DMS153 treated with DMSO at 0.1 percent for 48 hours (cell line): ENCODE measurements around the gene SURF1.
"Not testable (repeated sequence)": the region's sequence is repeated elsewhere in the genome, so short reads cannot be mapped to it uniquely, and the experiment has no call there.

ENCODE experiments used
- DNase-seq: peaks from one replicate; lab custom pipeline; 2025; ENCODE audit not compliant: unreplicated experiment; lab: John Stamatoyannopoulos, UW

The SURF1 gene

DNA sequence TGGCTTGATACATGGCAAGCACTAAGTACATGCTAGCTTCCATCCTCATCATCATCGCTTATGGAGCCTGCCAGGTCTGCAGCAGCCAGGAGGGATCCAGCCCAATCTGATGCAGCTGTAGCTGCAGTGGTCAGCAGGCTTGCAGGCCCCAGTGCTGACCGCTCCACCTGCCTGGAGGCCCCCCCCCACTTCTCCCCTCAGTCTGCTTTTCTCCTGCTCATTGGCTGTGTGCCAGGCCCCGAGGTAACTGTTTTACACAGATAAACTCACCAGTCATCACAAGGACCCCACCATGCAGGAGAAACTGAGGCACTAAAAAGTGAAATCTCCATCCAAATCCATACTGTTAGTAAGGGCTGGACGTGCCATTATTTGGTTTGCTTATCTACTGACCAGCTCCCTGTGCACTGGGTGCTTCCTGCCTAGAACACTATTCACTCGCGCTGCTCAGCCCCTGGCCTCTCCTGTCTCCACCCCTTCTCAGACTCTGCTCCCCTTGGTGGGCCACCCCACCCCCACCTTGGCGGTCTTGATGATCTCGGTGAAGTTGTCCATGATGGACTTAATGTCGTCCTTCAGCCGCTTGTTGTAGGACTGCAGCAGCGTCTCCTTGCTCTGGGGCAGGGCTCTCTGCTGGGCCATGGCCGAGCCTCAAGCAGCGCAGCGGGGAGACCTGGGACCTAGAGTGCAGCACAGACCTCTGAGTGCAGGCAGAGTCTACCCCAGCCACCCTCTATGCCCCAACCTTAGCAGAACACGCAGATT is 10.1 kb downstream of the SURF1 start:
- DNase-seq, result no peak

DNA sequence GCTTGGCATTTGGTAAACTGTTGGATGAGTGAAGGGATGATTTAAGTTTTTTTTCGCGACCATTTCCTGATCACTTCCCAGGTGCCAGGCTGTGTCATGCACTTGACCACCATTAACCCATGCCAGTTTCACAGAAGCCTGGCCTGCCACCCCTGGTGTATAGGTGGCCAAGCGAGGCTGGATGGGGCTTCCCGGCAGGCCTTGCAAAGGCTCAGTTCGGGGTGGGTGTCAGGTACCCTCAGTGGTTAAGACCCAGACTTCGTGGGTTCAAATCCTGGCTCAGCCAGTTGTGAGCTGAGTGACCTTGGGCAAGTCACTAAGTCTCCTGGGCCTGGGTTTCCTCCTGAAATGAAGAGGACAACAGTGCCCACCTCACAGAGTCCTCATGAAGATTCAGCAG is 10.7 kb downstream of the SURF1 start:
- DNase-seq, result no peak

DNA sequence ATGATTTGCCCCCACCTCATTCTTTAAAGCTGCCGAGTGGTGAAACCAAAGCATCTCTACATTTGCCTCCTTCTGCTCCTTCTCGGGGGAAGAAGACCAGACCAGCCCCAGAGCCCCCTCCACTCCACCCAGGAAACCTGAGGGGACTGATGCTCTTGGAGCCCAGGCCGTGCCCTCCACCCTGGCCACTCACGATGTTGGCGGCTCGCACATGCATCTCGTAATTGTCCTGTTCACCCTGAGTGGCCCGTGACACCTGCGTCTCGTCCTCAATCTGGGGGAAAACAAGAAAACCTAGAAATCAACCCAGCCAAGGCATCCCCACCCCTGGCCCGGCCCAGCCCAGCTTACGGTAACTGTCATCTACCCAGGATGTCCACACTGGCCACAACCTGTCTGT is 11.3 kb downstream of the SURF1 start:
- no peak for DNase-seq

- DNase-seq, result no peak
These were observed 12.2 kb downstream of the SURF1 start for GRCh38 chr9:133344071-133344470.

DNA sequence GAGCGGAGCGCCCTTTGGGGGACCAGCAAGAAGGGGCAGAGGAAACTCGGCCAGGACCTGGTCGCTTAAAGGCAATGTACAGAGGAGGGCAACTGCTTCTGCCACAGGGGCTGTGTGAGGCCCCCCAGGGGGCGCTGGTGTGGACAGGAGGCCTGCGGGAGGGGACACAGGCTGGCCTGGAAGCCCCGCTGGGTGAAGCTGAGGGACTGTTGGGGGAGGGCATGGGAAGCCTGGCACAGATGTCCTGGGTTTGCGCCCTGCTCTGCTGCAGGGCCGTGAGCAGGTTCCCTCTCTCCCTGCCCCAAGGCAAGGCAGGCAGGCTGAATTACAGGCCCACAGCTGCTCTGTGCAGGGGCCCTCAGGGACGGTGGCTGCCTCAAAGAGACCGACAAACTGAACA is 13.7 kb downstream of the SURF1 start:
- DNase-seq, result no peak

- DNase-seq, result no peak
These were observed 14.2 kb downstream of the SURF1 start for GRCh38 chr9:133342069-133342406.

DNA sequence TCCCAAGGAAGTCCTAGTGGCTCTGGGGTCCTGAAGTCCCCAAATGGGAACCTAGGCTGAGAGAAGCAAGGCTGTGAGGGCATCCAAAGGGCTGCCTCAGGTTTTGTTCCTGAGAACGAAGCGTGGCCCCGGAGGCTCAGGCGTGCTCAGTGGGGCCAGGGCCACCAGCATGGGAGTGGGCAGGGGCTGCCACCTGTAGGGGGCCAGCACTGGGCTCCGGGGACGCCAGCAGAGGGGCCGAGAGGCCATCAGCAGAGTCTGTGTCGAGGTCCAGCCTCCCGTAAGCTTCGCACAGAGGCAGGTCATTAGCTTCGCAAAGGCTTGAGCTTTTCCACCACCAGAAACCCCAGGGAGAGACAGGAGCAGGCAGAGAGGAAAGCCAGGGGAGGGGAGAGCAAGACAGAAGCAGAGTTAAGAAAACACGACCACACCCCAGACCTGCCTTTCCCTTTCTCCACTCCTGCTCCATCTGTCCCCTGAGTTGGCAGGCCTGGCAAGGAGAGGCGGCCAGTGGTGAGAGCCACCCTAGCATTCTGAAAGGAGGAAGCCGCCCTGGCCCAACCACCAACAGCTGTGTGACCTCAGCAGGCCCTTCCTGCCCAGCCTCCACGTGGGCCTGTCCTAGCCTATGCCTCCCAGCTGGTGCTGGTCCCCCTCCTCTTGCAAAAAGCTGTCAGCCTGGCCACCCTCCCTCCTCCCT is 14.8 kb downstream of the SURF1 start:
- no peak for DNase-seq

DNA sequence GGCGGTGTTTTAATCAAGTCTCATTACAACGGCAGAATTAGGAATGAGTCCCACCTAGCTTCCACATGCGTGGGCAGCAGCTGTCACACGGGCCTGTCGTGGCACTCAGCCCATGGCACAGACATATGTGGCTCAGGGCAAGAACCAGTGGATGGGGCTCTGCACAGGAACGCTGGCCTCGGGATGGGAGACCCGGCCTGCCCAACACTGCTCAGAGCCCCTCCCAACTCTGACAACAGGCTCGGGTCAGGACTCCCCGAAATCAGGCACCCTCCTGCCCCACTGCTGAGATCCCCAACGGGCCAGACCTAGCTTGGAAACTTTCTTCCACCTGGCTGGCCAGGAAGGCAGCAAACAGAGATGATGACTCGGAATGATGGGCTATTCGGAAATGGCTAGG is 15.4 kb downstream of the SURF1 start:
- DNase-seq, result no peak

- DNase-seq, result no peak
These were observed 16.0 kb downstream of the SURF1 start for GRCh38 chr9:133340256-133340655.

- no peak for DNase-seq
These were observed 16.6 kb downstream of the SURF1 start for GRCh38 chr9:133339641-133340040.

- peak; percentile 88 for DNase-seq
These were observed 20.1 kb downstream of the SURF1 start, which contains the start of gene SURF6 for GRCh38 chr9:133335924-133336811. Gene SURF6 (minus strand): TSS chr9:133336188. CDS start chr9:133336132, 56 bp downstream.

DNA sequence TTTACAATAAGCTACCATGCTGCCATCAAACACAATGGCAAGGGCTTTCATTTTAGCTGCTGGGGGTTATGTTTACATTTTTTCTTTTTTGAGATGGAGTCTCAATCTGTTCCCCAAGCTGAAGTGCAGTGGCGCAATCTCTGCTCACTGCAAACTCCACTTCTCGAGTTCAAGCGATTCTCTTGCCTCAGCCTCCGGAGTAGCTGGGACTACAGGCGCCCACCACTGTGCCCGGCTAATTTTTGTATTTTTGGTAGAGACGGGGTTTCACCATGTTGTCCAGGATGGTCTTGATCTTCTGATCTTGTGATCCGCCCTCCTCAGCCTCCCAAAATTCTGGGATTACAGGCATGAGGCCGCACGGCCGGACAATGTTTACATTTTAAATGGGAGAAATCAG is 21.4 kb downstream of the SURF1 start:
- not testable (repeated sequence) for DNase-seq

- DNase-seq, result no peak
These were observed 22.1 kb downstream of the SURF1 start for GRCh38 chr9:133334161-133334560.

DNA sequence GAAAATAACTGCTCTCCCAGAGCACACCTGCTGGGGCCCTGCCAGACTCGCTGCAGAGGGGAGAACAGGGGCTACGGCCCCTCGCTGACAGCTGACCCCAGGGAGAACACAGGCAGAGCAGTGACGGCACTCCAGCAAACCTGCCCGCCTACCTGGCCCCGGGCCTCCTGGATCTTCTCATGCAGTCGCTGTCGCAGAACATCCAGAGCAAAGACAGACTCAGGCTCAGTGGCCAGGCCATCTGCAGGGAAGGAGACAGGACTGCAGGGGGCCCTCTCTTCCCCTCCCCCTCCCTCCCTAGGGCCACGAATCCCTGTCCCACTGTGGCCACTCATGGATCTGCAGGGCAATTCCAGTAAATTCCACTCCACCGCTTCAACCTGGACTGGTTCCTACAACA is 22.7 kb downstream of the SURF1 start:
- DNase-seq, result no peak

- DNase-seq, result no peak
These were observed 23.3 kb downstream of the SURF1 start for GRCh38 chr9:133333011-133333410.

DNA sequence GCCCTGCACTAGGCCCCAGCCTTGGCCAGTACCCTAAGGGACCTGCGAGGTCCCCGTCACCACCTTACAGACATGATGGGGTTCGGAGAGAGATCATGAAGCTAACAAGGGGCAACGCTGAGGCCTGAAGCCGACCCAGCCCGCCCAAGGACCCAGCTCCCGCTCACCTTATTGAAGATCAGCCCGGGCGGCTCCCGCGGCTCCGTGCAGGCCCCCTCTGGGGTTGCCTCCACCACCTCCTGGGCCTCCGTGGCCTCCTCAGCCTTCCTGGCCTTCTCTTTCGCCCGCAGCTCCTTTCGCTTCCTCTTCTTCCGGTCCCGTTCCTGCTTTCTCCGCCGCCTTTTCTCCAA is 23.9 kb downstream of the SURF1 start:
- DNase-seq, result no peak

DNA sequence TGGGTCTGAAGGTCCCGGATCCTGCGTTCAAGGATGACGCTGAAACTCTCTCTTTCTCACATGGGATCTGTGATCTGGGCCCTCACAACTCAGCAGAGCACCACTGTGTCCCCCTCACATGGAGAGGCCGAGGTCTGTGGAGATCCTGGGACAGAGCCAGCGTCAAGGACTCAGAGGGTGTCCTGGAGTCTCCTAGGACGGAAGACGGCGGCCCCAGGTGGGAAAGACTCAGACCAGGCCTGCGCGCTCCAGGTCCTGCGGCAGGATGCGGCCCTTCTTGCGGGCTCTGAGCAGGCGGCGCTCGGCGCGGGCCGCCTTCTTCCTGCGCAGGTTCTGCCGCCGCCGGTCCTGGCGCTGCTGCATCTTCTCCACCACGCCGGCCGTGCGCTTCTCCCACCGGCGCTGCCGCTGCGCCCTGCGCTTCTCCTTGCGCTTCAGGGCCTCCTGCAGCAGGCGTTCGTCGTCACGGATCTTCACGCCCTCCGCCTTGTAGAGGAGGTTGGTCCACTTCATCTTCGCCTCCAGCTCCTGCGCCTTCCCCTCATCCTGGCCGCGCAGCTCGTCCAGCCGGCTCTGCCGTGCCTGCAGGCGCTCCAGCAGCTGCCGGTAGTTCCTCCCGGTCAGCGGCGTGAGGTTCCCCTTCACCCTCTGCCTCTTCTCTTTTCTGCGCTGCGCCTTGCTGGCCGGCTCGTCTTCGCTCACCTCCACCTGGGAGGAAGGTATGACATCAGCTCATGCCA is 24.5 kb downstream of the SURF1 start:
- DNase-seq, result no peak

GRCh38 chr9:133331221-133331620 is 25.1 kb downstream of the SURF1 start:
- no peak for DNase-seq

- not testable (repeated sequence) for DNase-seq
These were observed 26.8 kb downstream of the SURF1 start for GRCh38 chr9:133329306-133330156.

- no peak for DNase-seq
These were observed 28.3 kb downstream of the SURF1 start for GRCh38 chr9:133327834-133328484.
